BJ (cell line): ENCODE results near the gene SLC26A11. TPM values are rescaled to one million over a fixed set of nuclear protein-coding genes. Genes with fewer than 3 reads are reported as not detected.

Experiments used
- CTCF ChIA-PET: fragments of 350-600 bp; formaldehyde crosslinking; extraction: SDS; loops from one replicate; lab custom pipeline; 2021; ENCODE audit warnings: antibody characterized with exemption, inconsistent platforms; lab: Yijun Ruan, JAX
- POLR2A ChIA-PET: fragments of 300-600 bp; sonication (Branson Sonifier 250); formaldehyde crosslinking; extraction: SDS; loops from one replicate; lab custom pipeline; 2021; ENCODE audit warnings: antibody characterized with exemption; lab: Charles Lee
- DNase-seq: peaks from one replicate; pipeline ENCODE4 v3.0.0-alpha.2; 2011; ENCODE audit warnings: low read depth
- H3K27me3 ChIP-seq: 2 replicates; pipeline ENCODE4 v1.6.0; 2011; ENCODE audit warnings: low read length; ENCODE audit not compliant: control insufficient read depth, insufficient read depth
- H3K36me3 ChIP-seq: 2 replicates; pipeline ENCODE4 v1.5.1; 2011; ENCODE audit warnings: low read length; ENCODE audit not compliant: control insufficient read depth, insufficient read depth
- H3K4me3 ChIP-seq: 2 replicates; pipeline ENCODE4 v1.5.1; 2011; ENCODE audit warnings: low read depth, mild to moderate bottlenecking, control low read depth, low read length
- polyA plus RNA-seq: library from polyadenylated mRNA; depleted of rRNA; stranded (reverse); fragments of >200 nt; gene quantifications from 2 replicates; pipeline ENCODE4 v1.2.3, GENCODE V29; 2011
- TF ChIP-seq, protein P1 (sequence below): IDR thresholded peaks from 2 replicates; pipeline ENCODE4 v1.5.1; 2011; ENCODE audit warnings: low read depth, mild to moderate bottlenecking, control low read depth, inconsistent platforms, low read length, moderate library complexity; ENCODE audit not compliant: insufficient read depth

The SLC26A11 gene
- polyA plus RNA-seq, 1 experiment: 17.1 TPM

DNA sequence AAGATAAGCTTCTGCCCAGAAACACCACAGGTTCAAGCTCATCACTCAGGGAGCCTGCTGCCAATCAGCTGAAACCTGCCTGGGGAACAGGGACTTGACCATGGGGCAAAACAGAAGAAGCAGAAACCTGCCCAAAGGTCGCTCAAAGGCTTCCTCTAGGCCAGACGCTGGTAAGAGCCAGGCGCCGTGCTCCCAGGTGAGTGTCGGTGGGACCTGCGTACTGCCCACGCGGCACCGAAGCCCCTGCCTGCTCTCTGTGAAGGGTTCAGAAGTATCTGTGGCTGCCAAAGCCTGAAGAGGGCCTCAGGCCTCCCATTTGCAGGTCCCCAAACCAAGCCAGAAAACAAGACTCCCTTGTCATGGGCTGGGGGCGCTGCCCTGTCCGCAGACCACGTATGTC, 10.5 kb upstream of the SLC26A11 start:
- TF ChIP-seq, protein P1, sequence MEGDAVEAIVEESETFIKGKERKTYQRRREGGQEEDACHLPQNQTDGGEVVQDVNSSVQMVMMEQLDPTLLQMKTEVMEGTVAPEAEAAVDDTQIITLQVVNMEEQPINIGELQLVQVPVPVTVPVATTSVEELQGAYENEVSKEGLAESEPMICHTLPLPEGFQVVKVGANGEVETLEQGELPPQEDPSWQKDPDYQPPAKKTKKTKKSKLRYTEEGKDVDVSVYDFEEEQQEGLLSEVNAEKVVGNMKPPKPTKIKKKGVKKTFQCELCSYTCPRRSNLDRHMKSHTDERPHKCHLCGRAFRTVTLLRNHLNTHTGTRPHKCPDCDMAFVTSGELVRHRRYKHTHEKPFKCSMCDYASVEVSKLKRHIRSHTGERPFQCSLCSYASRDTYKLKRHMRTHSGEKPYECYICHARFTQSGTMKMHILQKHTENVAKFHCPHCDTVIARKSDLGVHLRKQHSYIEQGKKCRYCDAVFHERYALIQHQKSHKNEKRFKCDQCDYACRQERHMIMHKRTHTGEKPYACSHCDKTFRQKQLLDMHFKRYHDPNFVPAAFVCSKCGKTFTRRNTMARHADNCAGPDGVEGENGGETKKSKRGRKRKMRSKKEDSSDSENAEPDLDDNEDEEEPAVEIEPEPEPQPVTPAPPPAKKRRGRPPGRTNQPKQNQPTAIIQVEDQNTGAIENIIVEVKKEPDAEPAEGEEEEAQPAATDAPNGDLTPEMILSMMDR: no peak
- Histone ChIP-seq H3K27me3 (no peaks in the 10 kb centered on the region), H3K4me3 (no peak overlapping the region), H3K36me3 (peaks cover 22% of the 10 kb centered on the region)
- no peak for DNase-seq
- CTCF ChIA-PET: no interaction called here
- POLR2A ChIA-PET: no interaction called here

DNA sequence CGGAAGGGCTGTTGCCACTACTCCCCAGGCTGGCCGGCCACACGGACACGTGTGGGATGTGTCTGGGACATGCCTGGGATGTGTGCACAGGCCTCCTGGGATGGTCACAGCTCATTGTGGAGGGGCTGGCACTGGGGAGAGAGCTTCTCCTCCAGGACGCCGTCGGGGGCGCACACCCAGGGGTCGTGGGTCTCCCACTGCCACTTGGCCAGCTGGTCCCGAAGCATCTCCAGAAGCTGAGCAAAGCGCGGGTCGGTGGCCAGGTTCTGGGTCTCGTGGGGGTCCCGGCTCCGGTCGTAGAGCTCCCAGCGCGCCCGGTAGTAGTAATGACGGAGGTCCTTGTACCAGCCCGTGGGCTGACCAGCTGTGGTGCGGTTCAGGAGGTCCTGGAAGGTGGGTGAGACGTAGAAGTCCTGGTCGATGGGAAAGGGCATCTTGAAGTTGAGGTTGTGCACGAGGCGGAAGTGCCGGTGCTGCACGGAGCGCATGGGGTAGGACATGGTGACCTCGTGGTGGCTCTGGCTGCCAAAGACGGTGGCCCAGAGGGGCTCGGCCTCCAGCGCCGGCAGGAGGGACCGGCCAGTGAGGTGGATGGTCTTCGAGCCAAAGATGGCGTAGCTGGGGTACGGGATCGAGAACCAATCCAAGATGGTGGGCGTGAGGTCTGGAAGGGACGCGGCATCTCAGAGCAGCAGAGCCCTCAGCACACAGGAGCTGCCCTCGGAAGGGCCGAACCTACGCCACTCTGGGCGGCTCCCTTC, 9.7 kb upstream of the SLC26A11 start:
- no peak for DNase-seq
- ChIA-PET CTCF (interaction anchor here (1.0 to 1.9 kb wide), 2 partner anchors 15 to 69 kb away, joined by 4 to 11 read pairs; no protein-coding TSS in a partner anchor), POLR2A (no interaction called here)
- TF ChIP-seq, protein P1: no peak
- Histone ChIP-seq H3K4me3 (no peak overlapping the region), H3K27me3 (no peaks in the 10 kb centered on the region), H3K36me3 (peaks cover 24% of the 10 kb centered on the region)

DNA sequence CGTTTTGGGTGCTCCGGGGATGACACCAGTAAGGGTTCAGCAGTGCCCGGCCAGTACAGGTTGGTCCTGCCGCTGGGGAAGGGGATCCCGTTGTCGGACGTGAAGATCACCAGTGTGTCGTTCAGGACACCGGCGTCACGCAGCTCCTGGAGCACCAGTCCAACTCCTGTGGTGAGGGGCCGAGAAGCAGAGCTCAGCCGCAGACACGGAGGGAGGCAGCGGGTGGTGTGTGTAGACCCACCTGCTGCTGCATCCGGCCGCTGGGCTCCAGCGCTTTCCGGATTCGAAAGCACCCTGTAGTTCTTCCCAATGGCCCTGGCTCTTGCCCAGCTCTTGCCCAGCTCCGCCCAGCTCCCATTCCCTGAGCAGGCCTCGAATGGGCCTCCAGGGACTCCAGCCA, 8.1 kb upstream of the SLC26A11 start:
- CTCF ChIA-PET: interaction anchor here (1.5 to 1.9 kb wide), 2 partner anchors 17 to 111 kb away, joined by 3 to 11 read pairs; partner anchors contain the start of gene GAA

DNA sequence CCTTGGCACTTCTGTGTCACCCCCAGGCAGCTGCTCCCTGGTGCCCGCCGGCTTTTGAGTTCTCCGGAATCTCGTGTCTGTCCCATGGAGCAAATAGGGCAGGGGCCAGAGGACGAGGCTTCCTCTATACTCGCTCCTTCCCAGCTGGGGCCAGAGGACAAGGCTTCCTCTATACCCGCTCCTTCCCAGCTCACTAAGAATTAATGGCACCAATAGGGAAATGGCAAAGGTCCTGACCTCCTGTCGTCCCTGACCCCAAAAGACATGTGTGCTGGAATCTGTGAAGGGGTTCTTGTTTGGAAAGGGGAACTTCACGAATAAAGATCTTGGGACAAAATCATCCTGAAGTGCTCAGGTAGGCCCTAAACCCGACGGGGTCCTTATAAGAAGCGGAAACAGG, 7.7 kb upstream of the SLC26A11 start:
- H3K36me3 ChIP-seq: peaks cover 33% of the 10 kb centered on the region
- ChIA-PET POLR2A (no interaction called here), CTCF (interaction anchor here (1.5 to 1.9 kb wide), 2 partner anchors 17 to 111 kb away, joined by 3 to 11 read pairs; partner anchors contain the start of gene GAA)

More for the DNA sequence above, 8.1 kb upstream of the SLC26A11 start:
- DNase-seq: no peak
- POLR2A ChIA-PET: no interaction called here
- TF ChIP-seq, protein P1: no peak
- H3K36me3 ChIP-seq: peaks cover 32% of the 10 kb centered on the region
- H3K4me3 ChIP-seq: no peak overlapping the region
- no peaks in the 10 kb centered on the region for H3K27me3 ChIP-seq

More for the DNA sequence above, 7.7 kb upstream of the SLC26A11 start:
- H3K27me3 ChIP-seq: no peaks in the 10 kb centered on the region
- no peak overlapping the region for H3K4me3 ChIP-seq
- DNase-seq: no peak
- TF ChIP-seq, protein P1: no peak
